GM18907 (cell line): ENCODE data around the gene MYH14.
"Not testable (repeated sequence)": the region's sequence is repeated elsewhere in the genome, so short reads cannot be mapped to it uniquely, and the experiment has no call there.

Experiments used
- ATAC-seq: cut with Tn5 transposase; IDR thresholded peaks from one replicate; pipeline ENCODE4 v1.9.1; 2021; ENCODE audit warnings: mild to moderate bottlenecking, moderate library complexity; ENCODE audit not compliant: unreplicated experiment

Gene MYH14

DNA sequence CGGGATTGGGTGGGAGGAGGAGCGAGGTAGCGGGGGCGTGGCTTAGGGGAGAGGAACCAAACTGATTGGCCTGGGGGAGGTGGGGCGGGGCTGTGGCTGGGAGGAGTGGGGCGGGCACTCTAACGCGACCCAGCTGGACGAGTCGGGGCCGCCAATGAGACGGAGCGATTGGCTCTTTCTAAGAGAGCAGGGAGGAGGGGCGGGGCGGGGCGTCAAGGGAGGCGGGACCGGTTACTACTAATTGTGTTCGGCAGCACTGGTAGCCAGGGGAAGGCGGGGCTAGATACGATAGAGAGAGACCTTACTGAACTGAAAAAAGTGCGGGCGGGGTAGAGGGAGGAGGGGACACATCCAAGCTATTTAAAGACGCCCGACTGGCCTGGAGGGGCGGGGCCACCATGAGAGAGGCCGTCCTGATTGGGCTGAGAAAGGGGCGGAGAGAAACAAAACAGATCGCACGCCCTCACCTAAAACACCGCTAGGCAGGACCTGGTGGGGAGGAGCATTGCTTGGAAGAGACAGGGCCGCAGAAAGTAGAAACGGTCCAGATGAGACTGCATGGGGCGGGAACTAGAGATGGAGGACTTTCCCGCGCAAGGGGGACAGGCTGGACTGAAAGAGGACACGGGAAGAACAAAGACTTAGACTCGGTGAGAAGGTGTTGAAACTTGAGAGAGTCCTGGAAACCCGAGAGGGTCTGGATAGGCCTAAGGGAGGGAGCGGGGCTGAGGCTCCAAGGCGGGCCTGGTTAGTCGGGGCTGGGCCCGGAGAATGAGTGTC, 125.9 kb downstream of the MYH14 start, which contains the start of gene KCNC3:
TSS of gene KCNC3 (minus strand) at position 232 of the 780 bp plus-strand sequence. CDS start 295 bp downstream, outside the sequence.
- peak; percentile 42 for ATAC-seq

DNA sequence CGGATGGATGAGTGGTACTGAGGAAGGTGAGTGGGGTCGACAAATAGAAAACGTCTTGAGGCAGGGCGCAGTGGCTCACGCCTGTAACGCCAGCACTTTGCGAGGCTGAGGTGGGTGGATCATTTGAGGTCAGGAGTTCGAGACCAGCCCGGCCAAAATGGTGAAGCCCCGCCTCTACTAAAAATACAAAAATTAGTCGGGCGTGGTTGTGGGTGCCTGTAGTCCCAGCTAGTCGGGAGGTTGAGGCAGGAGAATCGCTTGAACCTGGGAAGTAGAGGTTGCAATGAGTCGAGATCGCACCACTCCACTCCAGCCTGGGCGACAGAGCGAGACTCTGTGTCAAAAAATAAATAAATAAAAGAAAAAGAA, 126.5 kb downstream of the MYH14 start:
- not testable (repeated sequence) for ATAC-seq

DNA sequence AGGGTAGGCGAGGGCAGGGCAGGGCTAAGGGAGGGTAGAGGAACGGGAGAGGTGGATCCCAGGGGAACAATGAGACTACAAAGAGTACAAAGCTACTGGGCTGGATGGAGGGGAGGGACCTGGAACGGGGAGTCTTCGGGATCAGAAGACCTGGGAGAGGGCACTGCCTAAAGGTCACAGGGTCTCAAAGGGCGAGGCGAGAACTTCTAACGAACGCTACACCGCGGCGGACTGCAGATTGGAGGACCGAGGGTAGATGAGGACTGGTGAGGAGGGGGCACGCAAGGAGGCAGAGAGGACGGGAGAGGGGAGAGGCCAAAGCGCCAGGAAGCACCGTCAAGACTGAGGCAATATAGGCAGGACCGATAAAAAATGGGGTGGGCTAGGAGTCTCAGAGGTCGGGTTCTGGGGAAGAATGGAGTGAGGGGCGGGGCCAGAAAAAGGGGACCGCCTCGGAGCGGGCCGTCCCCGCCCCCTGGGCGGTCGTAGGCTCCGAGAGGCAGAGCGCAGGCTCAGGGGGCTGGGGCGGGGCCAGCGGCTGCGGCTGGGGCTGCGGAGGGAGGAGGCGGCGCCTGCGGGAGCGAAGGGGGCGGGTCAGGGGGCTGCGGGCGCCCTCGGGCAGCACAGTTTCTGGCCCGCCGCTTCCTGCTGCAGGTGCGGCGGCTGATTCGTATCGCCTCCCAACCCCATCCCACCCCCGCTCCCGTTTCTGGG, 127.1 kb downstream of the MYH14 start:
- no peak for ATAC-seq

DNA sequence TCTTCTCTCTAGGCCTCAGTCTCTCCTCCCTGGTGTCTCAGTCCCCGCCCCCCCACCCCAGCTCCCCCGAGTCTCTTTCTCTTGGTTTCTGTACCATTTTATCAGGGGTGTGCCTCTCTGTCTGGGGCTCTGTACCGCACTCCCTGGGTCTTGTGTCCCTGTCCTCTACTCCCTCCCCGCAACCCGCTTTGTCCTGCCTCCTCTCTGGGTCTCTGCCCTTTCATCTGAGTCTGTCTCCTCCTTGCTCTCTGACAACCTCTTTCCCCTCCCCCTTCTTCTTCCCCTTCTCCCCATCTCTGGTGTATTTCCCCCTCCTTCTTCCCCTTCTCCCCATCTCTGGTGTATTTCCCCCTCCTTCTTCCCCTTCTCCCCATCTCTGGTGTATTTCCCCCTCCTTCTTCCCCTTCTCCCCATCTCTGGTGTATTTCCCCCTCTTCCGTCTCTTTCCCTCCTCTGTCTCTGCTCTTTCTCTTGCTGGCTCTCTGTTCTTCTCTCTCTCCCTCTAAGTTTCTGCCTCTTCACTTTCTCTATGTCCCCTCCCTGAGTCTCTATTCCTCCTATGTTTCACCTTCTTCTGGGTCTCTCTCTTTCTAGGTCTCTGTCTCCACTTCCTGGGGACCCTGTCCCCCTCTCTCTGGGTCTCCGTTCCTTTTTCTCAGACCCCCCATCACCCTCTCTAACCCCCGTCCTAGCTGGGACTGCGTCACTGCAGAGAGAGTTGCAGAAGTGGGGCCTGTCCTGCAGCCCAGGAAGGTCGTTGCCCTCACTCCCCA, 128.0 kb downstream of the MYH14 start:
- ATAC-seq: no peak

DNA sequence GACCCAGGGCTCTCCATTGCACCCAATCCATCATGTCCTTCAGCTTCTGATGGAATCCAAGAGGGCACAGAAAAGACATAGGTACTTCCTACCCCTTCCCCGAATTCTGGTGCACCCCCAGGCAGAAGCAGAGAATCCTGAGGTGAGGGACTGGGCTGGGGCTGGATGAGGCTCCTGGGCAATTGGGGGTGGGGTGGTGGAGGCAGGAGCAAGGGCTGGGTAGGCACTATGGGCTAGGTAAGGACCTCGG, 128.5 kb downstream of the MYH14 start:
- no peak for ATAC-seq

DNA sequence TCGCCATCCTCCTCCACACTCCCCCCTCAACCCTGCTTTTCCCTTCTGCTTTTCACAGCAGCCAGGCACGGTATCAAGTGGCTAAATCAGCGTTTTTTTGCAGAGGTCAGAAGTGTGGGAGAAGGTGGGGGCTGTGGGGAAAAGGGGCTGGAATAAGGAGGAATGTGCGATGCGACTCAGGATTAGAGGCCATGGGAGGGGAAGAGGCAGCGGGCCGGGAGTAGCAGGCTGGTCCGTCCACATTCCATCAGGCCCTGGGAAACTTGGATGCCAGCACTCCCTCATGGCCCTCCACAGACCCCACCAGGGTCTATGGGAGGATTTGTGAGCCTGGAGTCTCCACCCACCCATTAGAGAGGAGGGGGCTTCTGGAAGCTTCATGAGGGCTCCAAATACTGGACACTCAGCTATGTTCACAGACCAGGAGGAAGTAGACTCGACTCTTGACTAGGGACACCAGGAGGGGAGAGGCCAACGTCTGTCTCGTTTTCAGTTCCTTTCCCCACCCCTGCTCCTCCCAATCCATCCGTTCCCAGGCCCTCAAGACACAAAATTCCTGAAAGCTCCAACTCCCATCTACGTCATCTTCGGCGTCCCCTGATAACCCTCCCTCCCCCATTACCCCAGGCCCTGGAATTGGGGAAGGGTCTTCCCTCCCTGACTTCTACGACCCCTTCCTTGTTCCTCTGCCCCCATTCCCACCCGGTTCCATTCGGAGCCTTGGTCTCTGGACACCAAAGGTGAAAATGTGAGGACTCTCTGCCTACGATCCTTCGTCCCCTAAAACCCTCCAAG, 129.0 kb downstream of the MYH14 start:
- ATAC-seq: no peak

DNA sequence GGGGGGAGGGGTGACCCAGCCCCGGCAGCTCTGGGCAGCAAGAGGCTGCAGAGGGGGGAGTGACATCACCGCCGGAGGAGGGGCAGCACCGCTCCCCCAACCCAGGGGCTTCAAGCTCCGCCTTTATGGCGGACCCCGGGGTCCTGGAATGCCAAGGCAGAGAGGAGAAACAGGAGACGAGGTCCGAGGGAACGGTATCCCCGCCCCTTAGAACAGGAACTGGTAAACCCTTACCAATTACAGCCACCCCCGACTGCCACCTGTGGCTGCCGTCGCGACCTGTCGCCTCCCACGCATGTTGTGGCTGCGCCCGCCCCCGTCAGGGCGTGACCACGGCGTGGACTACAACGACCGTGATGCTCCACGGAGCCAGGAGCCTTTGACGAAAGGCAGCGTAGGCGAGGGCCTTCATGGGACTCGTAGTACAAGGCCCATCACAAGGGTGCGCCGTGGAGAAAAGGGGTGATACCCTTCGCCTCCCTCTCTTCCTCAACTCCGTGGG, 129.9 kb downstream of the MYH14 start:
- ATAC-seq: peak; percentile 53

DNA sequence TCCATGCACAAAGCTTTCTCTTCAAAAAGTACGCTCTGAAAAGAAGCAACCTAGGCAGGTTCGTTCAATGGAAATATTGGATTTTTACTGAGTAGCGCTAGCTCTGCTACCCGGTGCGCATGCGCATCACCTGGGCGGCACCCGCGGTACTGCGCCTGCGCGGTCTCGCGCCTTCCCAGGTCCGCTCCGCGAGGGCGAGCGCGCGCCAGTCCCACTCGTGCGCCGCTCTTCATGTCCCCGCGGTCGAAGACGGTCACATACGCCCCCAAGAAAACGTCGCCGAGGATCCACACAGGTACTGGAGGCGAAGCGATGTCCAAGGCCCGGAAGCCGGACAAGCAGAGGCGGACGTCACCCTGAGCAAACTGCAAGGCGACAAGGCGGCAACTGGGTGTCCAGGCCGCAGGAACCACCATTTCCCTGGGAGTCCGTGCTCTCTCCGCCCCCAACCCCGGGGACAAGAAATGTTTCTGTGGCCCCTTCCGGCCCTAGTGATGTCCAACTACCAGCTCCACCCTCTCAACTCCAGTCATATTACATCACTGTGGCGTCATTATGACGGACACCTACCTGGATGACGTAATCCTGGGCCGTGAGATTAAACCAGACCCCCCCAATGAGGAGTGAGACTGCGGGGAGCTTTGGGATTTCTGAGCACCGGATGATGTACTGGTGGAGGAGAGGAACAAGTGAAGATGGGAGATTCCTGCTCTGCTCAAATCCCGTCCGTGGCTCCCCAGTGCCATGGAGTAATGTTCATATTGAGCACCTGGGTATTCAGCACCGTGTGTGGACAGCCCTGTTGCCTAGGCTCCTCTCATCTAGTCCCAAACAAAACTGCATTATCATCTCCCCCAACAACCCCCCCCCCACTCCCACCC, 130.6 kb downstream of the MYH14 start:
- ATAC-seq: peak; percentile 27

DNA sequence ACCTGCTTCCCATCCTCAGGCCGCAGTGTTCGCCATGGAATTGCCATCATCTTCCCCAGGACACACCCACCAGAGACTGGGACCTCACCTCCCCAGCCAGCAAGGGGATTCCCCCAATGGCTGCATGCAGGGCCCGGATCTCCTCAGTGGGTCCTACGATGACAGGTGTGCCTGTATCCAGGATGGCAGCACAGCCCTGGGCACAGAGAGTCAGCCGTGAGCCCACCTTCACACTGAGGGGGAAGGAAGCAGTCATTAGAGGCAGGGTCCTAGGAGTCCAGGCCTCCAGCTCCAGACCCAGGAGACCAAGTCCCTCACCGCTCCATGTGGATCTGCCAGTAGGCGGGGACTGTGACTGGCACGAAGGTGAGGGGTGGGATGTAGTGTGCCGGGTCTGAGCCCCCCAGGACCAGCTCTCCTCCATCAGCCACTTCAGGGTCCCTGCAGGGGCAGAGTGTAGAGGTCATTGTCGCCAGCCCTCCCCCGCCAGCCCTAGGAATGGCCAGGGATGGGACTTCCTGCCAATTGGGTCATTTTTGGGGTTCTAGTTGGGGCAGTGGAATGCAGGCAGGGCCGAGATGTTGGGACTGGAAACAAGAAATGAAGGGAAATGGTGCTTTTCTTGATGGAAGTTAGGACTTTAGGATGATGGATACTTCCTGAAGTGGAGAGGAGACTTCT, 131.5 kb downstream of the MYH14 start:
- no peak for ATAC-seq

DNA sequence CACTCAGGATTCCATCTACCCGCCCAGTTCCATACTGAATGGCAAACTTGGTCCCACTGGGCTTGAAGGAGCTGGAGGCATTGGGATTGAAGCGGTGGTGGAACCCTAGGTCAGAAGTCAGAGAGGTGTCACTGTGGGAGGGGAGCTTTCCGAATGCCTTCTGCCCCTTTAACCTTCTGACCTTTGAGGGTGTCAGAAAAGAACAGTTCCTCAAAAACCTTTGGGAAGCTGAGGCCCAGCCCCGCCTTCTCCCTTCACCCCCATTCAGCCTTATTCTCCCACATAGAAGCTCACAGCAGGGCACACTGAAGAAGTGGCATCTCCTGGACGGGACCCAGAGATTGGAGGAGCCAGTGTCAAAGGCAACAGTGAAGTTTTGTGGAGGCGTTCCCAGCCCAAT, 133.6 kb downstream of the MYH14 start:
- ATAC-seq: not testable (repeated sequence)

DNA sequence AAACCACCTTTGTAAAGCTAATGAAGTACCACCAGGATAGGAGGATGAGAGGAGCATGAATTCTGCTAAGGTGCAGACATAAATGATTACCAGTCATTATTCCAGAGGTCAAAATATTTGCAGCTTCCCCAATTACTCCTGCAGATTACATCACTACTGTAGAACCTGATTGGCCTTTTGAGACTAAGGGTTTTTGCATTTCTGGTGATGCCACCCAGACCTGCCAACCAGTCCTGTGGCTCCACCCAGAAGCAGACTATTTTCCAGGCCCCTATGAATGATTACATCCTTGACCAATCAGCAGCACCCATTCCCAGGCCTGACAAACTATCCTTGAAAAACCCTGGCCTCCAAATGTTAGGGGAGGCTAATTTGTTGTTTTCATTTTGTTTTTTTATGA, 136.9 kb downstream of the MYH14 start:
- no peak for ATAC-seq

DNA sequence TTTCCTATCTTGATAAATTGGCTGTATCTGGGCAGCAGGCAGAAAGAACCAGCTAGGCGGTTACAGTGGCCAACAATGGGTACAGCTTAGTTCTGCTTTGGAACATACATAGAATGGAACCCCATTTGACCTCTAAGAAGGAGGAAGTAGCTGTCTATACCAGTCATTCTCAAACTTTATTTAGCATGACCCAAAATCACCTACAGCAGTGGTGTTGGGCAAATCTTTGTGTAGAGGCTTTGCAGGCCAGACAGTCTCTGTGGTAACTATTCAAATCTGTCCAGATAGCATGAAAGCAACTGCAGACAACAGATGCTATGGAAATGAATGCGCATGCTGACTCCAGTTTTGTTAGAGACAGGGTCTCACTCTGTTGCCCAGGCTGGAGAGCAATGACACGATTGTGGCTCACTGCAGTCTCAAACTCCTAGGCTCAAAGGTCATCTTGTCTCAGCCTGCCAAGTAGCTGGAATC, 137.7 kb downstream of the MYH14 start:
- ATAC-seq: peak; percentile 51

DNA sequence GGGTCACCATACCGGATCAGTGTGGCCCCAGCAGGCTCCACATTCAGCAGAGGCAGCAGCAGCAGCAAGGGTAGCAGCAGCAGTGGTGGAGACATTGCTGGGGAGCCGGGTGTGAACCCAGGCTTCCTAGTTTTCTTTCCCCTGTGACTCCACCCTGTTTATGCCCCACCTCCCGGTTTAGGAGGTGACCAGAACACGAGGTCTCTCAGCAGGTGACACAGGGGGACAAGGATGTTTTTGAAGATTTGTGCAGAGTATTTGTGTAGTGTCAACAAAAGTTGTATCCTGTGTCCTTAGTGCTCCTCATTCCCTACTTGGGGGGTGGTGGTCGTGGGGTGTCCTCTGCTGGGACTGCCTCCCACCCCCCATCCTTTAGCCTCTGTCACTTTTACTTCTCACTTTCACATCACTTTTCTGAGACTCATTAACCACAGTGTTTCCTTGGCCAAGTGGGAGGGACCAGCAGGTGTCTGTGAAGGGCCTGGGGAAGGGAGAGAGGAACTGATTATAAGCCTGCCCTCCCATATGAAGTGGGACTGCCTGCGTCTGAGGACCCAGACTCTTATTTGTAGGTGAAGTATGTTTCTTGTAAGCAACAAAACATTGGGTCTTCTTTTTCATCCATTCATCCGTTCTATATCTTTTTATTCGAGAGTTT, 141.4 kb downstream of the MYH14 start:
- ATAC-seq: peak; percentile 45

DNA sequence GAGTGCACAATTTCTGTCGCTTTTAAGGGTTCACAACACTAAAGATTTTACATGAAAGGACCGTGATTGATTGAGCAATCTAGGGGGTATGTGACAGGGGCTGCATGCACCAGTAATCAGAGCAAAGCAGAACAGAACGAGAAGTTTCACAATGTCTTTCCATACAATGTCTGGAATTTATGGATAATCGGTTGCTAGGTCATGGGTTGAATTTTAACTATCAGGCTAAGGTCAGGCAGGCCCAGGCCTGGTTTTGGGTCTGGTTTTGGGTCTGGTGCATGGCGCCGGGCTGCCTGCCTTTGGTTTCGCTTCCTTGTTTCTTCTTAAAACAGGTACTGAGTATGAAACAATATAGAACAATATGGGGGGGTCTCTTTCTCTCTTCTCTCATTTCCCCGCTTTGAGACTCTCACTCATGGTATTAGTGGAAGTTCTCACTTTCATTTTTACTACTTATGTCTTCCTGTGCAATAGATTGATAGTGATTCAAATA, 143.7 kb downstream of the MYH14 start:
- ATAC-seq: peak; percentile 51

DNA sequence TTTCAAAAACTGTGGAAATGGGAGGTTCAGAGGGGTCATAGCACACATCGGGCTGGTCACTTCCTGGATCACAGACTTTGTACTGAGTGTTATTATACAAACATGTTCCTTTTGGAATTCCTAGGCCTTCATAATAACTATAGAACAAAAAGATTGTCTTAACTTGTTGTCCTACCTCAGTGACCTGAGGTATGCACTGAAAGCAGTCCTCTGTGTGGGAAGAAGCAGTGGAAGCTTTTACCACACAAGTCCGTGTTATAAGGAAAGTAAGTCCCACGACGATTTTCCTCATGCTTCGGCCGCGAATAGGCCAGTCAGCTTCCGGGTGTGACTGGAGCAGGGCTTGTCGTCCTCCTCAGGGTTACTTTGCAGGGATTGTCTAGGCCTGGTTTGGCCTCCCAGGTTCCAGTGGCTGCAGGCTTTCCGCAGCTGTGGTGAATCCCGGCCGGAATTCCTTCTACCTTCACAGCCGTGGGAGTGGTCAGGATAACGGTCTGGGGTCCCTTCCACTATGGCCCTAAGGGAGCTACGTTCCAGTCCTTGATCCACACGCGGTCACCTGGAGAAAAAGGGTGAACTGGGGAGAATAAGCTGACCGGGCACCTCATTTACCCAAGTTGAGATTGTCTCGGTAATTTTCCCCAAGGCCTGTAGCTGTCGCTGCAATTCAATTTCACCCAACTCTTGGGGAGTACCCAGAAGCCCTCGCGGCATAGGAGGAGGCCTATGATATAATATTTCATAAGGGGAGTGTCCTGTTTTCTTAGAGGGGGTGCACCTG, 146.0 kb downstream of the MYH14 start:
- ATAC-seq: no peak

DNA sequence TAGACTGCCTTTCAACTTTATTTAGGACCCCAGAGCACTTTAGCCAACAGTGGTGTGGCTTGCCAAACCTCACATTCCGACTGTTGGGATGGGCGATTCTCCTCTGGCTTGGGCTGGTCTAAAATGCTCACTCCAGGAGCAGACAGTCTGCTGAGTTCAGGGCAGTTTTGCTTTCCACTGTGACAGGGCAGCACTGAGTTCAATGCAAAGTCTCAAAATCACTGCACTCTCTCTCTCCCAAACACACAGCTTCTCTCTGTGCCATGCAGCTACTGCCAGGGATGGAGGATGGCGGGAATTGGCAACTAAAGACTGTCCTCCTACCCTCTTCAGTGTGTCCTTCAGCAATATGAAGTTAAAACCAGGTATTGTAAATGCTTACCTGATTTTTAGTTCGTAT, 148.8 kb downstream of the MYH14 start:
- ATAC-seq: no peak

DNA sequence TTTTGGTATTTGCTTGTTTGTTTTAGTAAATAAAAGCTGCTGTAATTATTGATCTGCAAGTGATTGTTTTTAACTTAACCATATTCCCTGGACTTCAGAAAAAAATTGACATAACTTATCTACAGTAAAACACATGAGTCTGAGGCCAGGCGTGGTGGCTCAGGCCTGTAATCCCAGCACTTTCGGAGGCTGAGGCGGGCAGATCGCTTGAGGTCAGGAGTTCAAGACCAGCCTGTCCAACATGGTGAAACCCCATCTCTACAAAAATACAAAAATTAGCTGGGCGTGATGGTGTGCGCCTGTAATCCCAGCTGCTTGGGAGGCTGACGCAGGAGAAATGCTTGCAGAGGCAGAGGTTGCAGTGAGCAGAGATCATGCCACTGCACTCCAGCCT, 150.1 kb downstream of the MYH14 start:
- ATAC-seq: not testable (repeated sequence)

DNA sequence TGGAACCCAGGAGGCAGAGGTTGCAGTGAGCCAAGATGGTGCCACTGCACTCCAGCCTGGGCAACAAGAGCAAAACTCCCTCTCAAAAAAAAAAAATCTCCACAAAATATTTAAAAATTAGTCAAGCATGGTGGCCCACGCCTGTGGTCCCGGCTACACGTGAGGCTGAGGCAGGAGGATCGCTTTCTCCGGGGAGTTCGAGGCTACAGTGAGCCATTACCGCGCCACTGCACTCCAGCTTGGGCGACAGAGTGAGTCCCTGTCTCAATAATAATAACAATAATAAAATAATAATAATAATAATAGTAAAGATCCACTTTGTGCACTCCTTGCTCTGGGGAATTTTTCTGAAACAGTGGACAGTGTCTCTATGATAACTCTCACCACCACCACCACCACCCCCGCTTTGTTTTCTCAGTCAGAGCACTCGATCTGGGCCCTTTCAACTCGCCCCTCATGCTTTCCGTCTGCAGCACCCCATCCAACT, 153.3 kb downstream of the MYH14 start:
- no peak for ATAC-seq
